Cardiac muscle cell (in vitro differentiated cells and primary cell): ENCODE measurements around the gene SP110. TPM values are rescaled to one million over a fixed set of nuclear protein-coding genes. Genes with fewer than 3 reads are reported as not detected.
A peak's percentile ranks its signal among the peaks of the same experiment; 100 is the strongest.

ENCODE experiments used
- DNase-seq, 2 donors: peaks; one replicate each; pipeline versions ENCODE4 v3.0.0 to v3.0.0-alpha.2; 2010 to 2017; ENCODE audit warnings: low read depth in 1 of 2, low spot score in 1 of 2
- H3K27ac ChIP-seq: fragments of 200-600 bp; sonication (generic); 2 replicates; pipeline ENCODE4 v1.5.1; 2016
- H3K27me3 ChIP-seq: fragments of 200-600 bp; sonication (generic); 2 replicates; pipeline ENCODE4 v1.6.0; 2016; ENCODE audit warnings: control low read depth
- H3K36me3 ChIP-seq: fragments of 200-600 bp; sonication (generic); 2 replicates; pipeline ENCODE4 v1.5.1; 2016; ENCODE audit warnings: control low read depth
- H3K4me1 ChIP-seq: fragments of 200-600 bp; sonication (generic); 2 replicates; pipeline ENCODE4 v1.8.1; 2017; ENCODE audit warnings: low read depth, mild to moderate bottlenecking, mixed run types
- H3K4me3 ChIP-seq: fragments of 200-600 bp; sonication (generic); 2 replicates; pipeline ENCODE4 v1.5.1; 2016; ENCODE audit warnings: mild to moderate bottlenecking
- H3K9me3 ChIP-seq: fragments of 200-600 bp; sonication (generic); 2 replicates; pipeline ENCODE4 v1.5.1; 2017; ENCODE audit warnings: low read depth, mild to moderate bottlenecking, control low read depth
- polyA plus RNA-seq: library from polyadenylated mRNA; unstranded; fragments of >200 nt; fragmentation: Nextera tagmentation; extraction: Ambion mirVana; gene quantifications from 2 replicates; pipeline ENCODE4 v1.2.1, GENCODE V29; 2016
- total RNA-seq: library from RNA; depleted of rRNA; stranded (reverse); fragments of >200 nt; gene quantifications from 2 replicates; pipeline ENCODE4 v1.2.3, GENCODE V29; 2016
- TF ChIP-seq, protein P1 (sequence below): IDR thresholded peaks from 2 replicates; pipeline ENCODE4 v1.5.1; 2012; ENCODE audit warnings: low read depth, mild to moderate bottlenecking, low read length

Gene SP110
- total and polyA plus RNA-seq, 2 experiments from 2014 or later = 0.95 to 2.4 TPM

DNA sequence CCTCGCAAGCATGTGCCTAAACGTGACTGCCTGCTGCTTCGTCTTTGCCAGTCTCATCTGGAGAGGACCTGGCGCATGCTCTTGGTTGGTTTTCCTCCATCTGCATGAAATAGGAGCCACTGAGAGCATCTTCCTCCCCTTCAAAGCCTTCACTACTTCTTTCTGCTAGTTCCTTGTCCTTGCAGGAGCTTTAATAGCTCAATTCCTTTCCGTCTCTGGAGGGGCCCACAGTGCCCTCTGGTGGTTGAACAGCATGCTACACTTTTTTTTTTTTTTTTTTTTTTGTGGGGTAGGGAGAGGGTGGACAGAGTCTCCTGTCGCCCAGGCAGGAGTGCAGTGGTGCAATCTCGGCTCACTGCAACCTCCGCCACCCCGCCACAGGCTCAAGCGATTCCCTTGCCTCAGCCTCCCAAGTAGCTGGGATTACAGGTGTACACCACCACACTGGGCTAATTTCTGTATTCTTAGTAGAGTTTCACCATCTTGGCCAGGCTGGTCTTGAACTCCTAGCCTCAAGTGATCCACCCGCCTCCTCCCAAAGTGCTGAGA lies 59.6 kb downstream of the SP110 start:
- Histone ChIP-seq H3K9me3 (no peaks in the 10 kb centered on the region), H3K4me1 (no peaks in the 10 kb centered on the region), H3K27me3 (no peaks in the 10 kb centered on the region), H3K4me3 (no peak overlapping the region), H3K27ac (no peak overlapping the region), H3K36me3 (no peaks in the 10 kb centered on the region)
- peak; percentile 57 to 62 for DNase-seq
- TF ChIP-seq, protein P1, sequence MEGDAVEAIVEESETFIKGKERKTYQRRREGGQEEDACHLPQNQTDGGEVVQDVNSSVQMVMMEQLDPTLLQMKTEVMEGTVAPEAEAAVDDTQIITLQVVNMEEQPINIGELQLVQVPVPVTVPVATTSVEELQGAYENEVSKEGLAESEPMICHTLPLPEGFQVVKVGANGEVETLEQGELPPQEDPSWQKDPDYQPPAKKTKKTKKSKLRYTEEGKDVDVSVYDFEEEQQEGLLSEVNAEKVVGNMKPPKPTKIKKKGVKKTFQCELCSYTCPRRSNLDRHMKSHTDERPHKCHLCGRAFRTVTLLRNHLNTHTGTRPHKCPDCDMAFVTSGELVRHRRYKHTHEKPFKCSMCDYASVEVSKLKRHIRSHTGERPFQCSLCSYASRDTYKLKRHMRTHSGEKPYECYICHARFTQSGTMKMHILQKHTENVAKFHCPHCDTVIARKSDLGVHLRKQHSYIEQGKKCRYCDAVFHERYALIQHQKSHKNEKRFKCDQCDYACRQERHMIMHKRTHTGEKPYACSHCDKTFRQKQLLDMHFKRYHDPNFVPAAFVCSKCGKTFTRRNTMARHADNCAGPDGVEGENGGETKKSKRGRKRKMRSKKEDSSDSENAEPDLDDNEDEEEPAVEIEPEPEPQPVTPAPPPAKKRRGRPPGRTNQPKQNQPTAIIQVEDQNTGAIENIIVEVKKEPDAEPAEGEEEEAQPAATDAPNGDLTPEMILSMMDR = peak; percentile 78

DNA sequence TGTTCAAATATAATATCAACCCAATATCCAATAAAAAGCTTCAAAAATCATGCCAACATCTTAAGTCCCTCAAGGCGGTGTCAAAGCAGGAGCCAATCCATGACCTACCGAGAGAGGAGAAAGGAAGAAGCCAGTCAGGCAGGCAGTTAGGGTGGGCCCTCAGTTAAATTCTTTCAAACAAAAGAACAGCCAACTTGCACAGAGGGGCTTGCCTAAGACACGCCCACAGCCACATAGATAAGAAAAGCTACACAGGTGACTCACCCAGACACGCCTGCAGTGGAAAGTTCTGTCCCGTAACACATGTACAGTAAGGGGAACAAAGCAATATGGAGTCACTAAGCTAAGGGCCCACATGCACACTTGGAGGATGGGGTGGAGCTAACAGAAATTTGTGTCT lies 61.3 kb downstream of the SP110 start:
- no peaks in the 10 kb centered on the region for H3K9me3 ChIP-seq
- H3K4me1 ChIP-seq = no peaks in the 10 kb centered on the region
- TF ChIP-seq, protein P1 = no peak
- H3K4me3 ChIP-seq = no peak overlapping the region
- H3K27ac ChIP-seq = no peak overlapping the region
- no peak for DNase-seq
- H3K36me3 ChIP-seq = no peaks in the 10 kb centered on the region
- no peaks in the 10 kb centered on the region for H3K27me3 ChIP-seq

DNA sequence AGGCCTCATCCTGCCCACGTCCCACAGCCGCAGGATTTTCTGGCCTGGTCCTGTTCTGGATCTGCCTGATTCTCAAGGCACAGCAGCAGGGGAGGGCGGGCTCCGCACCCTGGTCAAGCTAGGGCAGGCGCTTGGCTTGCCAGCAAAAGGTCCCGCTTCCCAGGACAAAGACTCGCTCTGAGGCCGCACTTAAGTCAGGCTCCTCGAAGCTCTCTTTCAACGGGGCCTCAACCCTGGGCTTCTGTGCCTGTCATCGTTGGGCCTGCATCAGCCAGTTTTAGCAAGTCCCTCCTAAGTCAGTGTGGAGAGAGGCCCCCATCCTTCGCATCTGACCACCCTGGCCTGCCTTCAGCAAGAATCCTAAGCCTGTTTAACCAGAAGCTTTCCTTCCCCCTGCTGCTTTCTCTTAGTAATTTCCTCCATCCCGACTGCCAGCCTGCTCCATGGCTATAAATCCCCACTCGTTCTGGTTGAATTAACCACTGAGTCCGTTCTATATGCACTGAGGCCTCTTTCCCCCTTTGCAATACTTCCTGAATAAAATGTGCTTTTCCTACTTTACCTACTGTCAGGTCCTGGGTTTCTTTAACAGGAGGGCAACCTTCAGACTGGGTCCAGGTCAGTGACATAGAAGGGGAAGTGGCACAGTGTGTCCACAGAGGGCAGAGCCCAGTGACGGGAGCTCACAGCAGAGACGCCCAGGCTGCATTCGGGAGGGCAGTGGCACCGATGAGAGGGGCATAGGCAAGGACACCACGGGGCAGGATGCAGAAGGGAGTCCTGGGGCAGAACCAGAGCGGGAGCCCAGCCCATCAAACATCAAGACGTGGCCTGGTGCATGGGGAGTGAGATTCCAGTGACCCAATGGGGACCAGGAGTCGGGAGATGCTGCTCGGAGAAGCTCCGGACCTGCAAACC lies 62.7 kb downstream of the SP110 start:
- Histone ChIP-seq H3K27ac (no peak overlapping the region), H3K9me3 (no peaks in the 10 kb centered on the region), H3K36me3 (no peaks in the 10 kb centered on the region), H3K4me3 (no peak overlapping the region), H3K4me1 (no peaks in the 10 kb centered on the region), H3K27me3 (no peaks in the 10 kb centered on the region)
- DNase-seq = no peak
- TF ChIP-seq, protein P1 = no peak

DNA sequence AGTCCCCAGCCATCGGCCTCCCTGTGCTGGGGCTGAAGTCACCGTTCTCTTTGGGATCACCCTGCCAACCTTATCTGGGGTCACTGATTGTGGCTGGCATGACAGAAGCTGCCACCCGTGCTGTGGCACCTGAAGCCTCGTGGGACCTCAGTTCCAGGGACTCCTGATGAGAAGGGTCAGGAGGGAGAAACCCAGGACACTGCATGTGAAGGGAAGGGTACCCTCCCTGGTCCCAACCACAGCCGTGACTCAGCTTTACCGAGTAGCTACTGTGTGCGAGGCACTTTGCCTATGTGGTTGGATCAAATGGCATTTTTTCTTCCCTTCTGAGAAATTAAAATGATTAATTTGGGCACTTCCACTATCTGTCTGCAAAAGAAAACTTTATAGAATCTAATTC lies 64.4 kb downstream of the SP110 start:
- no peak overlapping the region for H3K4me3 ChIP-seq
- H3K36me3 ChIP-seq = no peaks in the 10 kb centered on the region
- no peak overlapping the region for H3K27ac ChIP-seq
- no peaks in the 10 kb centered on the region for H3K9me3 ChIP-seq
- no peak for DNase-seq
- no peaks in the 10 kb centered on the region for H3K27me3 ChIP-seq
- H3K4me1 ChIP-seq = no peaks in the 10 kb centered on the region
- TF ChIP-seq, protein P1 = no peak

DNA sequence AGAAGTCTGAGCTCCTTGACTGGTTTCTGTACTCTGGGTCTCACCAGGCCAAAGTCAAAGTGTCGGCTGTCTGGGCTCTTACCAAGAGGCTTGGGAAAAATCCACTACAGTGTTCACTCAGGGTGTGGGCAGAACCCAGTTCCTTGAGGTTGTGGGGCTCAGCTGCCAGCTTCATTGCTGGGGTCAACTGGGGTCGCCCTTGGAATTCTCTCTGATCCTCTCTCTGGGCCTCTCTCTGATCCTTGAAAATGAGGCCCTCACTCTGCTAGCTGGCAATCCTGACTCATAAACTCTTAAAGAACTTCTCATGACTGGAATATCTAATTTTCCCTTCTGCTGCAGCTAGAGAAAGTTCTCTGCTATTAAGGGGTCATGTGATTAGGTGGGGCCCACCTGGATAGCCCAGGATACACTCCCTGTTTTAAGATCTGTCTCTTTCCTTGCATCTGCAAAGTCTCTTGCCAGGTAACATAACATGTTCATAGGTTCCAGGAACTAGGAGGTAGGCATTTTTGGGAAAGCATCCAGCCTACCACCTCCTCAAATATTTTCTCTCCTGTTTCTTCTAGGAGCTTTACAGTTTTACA lies 66.3 kb downstream of the SP110 start:
- H3K27me3 ChIP-seq = no peaks in the 10 kb centered on the region
- TF ChIP-seq, protein P1 = no peak
- no peak overlapping the region for H3K27ac ChIP-seq
- no peaks in the 10 kb centered on the region for H3K4me1 ChIP-seq
- DNase-seq = no peak
- no peak overlapping the region for H3K4me3 ChIP-seq
- H3K9me3 ChIP-seq = no peaks in the 10 kb centered on the region
- no peaks in the 10 kb centered on the region for H3K36me3 ChIP-seq
